Hematopoietic multipotent progenitor cell treated with erythropoietin and hydrocortisone succinate and interleukin-3 and kit ligand, for 17 days (in vitro differentiated cells): ENCODE measurements around the gene P2RX2.

Source experiments
- DNase-seq: peaks from one replicate; pipeline ENCODE4 v3.0.0-alpha.2; 2015; ENCODE audit warnings: low spot score

The P2RX2 gene

DNA sequence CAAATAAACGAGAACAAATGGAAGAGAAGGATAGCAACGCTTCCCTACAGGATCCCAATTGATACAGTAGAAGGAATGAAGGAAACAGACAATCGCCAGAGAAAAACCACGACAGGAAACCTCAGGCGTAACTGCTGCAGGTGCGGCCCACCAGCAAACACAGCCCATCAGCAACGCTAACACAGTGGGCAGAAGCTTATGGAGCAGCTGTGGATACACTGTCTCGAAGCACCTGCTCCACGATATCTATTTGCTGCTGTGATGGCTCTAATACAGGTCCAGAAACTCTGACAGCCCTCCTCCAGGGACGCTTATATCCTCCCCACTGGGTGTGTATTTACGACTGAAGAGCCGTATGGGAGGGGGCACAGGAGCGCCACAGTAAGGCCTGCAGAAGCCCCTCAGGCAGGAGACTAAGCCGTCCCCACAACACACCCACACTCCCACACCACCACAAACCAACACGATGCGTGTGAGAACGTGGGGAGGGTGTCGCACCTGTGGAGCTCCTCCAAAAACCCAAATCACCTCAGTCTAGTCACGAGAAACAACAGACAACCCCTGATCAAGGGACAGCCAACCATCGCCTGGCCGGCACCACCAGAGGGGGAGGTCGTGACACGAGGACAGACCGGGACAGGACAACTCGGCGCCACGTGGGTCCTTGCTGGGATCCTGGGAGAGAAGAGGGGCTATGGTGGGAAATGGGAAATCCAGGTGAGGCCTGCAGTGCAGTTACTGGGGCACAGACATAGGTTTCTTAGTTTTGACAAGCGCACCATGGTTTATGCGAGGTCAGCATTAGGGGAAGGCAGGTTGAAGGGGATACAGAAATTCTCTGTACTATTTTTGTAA is 44.6 kb downstream of the P2RX2 start:
- DNase-seq = no peak

DNA sequence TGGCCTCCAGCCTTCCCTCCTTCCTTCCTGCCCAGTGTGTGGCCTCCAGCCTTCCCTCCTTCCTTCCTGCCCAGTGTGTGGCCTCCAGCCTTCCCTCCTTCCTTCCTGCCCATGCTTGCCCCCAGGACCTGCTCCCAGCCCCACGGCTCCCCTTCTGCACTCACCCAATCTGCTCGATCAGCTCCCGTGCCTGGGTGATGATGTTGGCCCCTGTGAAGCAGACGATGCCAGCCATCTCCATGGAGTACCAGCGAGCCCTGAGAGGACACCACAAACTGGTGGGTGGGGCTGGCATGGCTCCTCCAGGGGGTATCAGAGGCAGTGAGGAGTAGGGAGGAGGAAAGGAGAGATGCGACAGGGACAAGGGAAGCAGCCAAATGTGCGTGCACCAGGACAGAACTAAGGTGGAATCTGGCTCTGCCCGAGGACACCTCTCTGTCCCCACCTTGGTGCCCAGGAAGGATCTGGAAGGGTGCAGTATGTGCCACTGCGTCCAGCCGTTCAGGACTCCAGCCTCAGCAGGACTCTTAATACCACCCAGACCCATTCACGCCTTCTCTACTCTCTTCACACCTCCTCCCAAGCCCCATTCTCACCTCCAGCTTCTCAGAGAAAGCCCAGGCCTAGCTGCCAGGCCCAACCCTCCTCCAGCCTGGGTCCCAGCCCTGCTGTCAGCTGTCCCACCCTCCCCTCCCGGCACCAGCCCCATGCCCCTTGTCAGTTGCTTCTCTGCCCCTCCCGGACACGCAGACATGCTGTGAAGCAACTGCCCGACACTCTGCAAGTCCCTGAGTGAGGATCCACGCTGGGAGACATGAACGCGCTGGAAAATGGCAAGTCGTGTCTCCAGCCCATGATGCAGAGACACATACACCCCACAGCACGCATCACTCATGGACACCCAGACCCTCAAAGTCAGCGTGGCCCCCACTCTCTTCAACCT is 45.9 kb downstream of the P2RX2 start:
- no peak for DNase-seq

DNA sequence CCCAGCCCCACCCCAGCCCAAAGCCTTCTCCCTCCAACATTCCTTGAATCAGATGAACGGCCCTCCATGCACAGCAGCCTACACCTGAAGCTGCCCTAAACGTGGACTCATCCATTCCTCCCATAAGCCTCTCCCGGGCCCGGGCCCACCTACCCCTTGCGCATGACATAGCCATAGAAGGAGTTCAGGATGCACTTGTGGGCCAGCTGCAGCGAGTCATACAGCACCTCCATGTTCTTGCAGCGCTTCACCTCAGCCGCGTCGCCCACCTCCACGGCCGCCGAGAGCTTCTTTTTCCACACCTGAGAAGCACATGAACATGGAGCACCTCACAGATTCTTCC is 46.5 kb downstream of the P2RX2 start:
- DNase-seq = no peak

DNA sequence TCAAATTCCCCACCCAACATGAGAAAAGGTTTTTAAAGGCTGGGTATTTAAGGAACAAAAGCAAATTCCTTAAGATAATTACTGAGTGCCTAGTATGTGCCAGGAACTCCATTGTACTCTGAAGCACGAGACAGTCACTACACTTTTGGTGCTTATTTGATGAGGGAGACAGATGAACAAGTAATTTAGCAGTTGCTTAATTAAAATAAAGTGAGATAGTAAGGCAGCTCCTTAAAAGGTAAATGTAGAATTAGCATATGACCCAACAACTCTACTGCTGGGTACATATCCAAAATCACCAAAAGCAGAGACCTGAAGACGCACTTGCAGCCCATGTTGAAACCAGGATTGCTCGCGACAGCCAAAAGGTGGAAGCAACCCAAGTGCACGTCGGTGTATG is 47.2 kb downstream of the P2RX2 start:
- DNase-seq = no peak

DNA sequence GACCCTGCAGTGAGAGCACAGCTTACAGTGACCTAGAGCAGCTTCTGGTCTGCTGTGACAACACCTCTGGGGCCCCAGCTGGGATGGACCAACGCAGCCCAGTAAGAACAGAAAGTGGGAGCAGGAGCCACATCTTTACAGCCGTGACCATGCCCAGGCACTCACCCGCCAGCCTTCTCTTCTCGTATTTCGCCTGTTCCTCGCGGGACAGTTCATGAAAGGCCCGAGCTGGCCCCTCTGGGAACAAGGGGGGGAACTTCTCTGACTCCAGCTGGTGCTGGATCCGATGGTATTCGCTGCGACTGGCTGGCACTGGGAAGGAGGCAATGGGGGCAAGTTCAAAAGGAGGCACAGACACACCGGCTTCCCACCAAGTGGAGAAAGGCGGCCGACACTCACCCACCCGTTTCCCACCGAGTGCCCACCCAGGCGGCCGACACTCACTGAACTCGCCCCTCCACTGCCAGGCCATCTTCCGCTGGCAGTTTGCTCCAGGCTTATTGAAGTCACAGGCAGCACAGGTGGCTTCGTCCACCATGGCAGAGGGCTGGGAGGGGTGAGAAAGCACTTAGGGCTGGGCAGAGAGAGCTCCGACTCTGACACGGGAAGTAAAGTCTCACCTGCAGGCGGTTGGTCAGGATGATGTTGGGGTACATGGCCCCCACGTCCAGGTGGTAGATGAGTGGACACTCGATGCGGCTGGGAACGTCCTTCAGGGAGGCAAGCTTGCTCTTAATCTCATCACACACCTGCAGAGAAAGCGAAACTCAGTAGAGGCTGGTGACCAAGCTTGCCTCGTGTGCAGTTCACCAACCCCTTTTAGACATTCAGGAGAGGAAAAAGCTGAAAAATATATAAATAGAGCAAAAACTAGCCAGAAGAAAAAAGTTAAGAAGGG is 49.9 kb downstream of the P2RX2 start:
- DNase-seq = no peak

DNA sequence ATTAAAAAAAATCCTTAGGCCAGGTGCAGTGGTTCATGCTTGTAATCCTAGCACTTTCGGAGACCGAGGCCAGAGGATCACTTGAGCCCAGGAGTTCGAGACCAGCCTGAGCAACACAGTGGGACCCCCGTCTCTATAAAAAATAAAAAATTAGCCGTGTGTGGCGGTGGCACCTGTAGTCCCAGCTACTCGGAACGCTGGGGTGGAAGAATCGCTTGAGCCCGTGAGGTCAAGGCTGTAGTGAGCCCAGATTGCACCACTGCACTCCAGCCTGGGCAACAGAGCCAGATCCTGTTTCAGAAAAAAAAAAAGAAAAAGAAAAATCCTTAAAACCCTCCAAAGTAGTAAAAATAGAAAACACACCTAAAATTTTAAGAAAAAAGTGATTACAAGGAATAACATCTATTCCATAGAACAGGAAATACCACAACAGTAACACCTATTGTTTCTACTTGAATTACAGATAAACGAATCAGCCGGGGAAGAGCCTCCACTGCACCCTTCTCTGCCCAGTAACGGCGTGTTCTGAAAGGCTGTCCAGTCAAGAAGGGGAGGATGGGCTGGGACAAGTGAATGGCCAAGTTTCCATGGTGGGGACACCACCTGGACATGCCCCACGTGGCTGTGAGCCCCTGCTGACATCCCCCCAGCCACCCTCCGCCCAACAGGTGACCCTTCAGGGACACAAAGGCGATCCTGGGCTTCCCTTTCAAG is 50.7 kb downstream of the P2RX2 start:
- DNase-seq = no peak
